ENCODE results near the gene SLC22A5. TPM values are rescaled to one million over a fixed set of nuclear protein-coding genes. Genes with fewer than 3 reads are reported as not detected.
A peak's percentile ranks its signal among the peaks of the same experiment; 100 is the strongest.

Gene SLC22A5
- 5.8 and 6.4 TPM in 2 replicates for total RNA-seq (2013; cell fraction: nucleolus; rRNA removed)
- total RNA-seq (2014; rRNA removed) (2.4 and 3.3 TPM in 2 replicates), total RNA-seq (2014; rRNA removed; fragmentation: Illumina TruSeq; extraction: Trizol) (2.3 and 3.5 TPM in 2 replicates), total RNA-seq (2021) (3.4 and 4.8 TPM in 2 replicates), polyA plus RNA-seq (2011; rRNA removed) (3.3 and 4.3 TPM in 2 replicates), polyA plus RNA-seq (2014; fragmentation: Illumina TruSeq; extraction: Trizol) (4.4 and 6.6 TPM in 2 replicates), polyA plus RNA-seq (2014; fragmentation: Nextera tagmentation; extraction: Ambion mirVana) (1 to 10 TPM; 1.1 to 1.9 TPM), polyA plus RNA-seq (2014; rRNA removed) (3.7 TPM in 2 replicates), polyA plus RNA-seq (2016; fragmentation: Nextera tagmentation; extraction: Ambion mirVana) (1 to 10 TPM; 2.2 to 2.3 TPM), polyA minus RNA-seq (2011; rRNA and poly(A)+ RNA removed) (6.6 and 10.1 TPM in 2 replicates), Bru-seq, nascent RNA (percentile 46 among the genes with signal in this experiment), BruChase-seq, experiment 1, labeled RNA remaining after a 6-hour chase (percentile 49 among the genes with signal in this experiment), BruChase-seq, experiment 2, labeled RNA remaining after a 2-hour chase (percentile 46 among the genes with signal in this experiment)
- polyA plus RNA-seq (2011; ENCODE audit: low read depth), result 1.6 TPM
- polyA plus RNA-seq (2011; cell fraction: cytosol; rRNA removed), result 3.7 and 4.6 TPM in 2 replicates
- polyA plus RNA-seq (2011; cell fraction: nucleus; rRNA removed), result 11.1 and 11.6 TPM in 2 replicates
- polyA plus RNA-seq (2012), result 0.88 and 1.4 TPM in 2 replicates
- 1.7 TPM in 2 replicates for polyA minus RNA-seq (2011; cell fraction: cytosol; rRNA and poly(A)+ RNA removed)
- 1.7 and 3.9 TPM in 2 replicates for polyA minus RNA-seq (2011; cell fraction: nucleus; rRNA and poly(A)+ RNA removed)
- long read RNA-seq, experiment 1, partial matches to known transcripts, result 1 of 3 reads
- long read RNA-seq, experiment 1, other reads (novel, unspliced or antisense), result 2 of 3 reads
- long read RNA-seq, experiment 2, partial matches to known transcripts, result 3 of 5 reads
- long read RNA-seq, experiment 2, other reads (novel, unspliced or antisense), result 2 of 5 reads

DNA sequence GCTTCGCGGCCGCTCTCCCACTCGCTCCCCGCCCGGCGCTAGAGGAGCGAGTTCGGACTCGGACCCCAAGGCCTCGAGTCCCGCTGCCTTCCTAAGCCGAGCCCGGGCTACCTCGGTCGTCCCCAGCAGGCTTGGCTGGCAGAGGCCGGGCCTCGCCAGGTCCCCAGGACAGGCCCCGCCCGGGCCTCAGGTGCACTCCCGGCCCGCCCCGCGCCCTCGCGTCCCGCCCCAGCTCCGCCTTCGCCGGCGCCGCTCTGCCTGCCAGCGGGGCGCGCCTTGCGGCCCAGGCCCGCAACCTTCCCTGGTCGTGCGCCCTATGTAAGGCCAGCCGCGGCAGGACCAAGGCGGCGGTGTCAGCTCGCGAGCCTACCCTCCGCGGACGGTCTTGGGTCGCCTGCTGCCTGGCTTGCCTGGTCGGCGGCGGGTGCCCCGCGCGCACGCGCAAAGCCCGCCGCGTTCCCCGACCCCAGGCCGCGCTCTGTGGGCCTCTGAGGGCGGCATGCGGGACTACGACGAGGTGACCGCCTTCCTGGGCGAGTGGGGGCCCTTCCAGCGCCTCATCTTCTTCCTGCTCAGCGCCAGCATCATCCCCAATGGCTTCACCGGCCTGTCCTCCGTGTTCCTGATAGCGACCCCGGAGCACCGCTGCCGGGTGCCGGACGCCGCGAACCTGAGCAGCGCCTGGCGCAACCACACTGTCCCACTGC lies at the start of gene SLC22A5:
SLC22A5 (plus strand) TSS at position 237 of the 707 bp plus-strand sequence; CDS start at position 500, 263 bp downstream.
- intact Hi-C loops (cut with micrococcal nuclease; ENCODE audit: unreplicated experiment) (loop anchor here (5.0 kb wide), 1 partner anchor 97 kb away; no protein-coding TSS in a partner anchor), in situ Hi-C loops (cut with MboI) (no loop called here)
- POLR2A ChIA-PET, result interaction anchor here (0.7 to 2.0 kb wide), 8 partner anchors 10 to 132 kb away, joined by 3 to 9 read pairs (median 4); partner anchors contain the start of gene SLC22A4
- Histone ChIP-seq H3K4me3 (peak within 1 kb of the TSS; percentile 84), H3K9me3 (replicated peaks; ENCODE audit: control insufficient read depth, insufficient read depth, low read length) (no peaks in the 10 kb centered on the region), H4K20me1 (ENCODE audit: control insufficient read depth, insufficient read depth) (no peaks in the 10 kb centered on the region), H2AFZ (ENCODE audit: control insufficient read depth, low read depth, low read length) (peak within 1 kb of the TSS; percentile 82), H3K27ac (ENCODE audit: control insufficient read depth, insufficient read depth) (peak within 1 kb of the TSS; percentile 31; the same call in 1 of the 2 replicates), H3K9ac (ENCODE audit: control insufficient read depth, insufficient read depth, low read length) (peak within 1 kb of the TSS; percentile 53), H3K4me1 (ENCODE audit: control insufficient read depth, insufficient read depth, low read length) (peaks cover 8% of the 10 kb centered on the region), H3K36me3 (ENCODE audit: control insufficient read depth in 2 of 2, insufficient read depth in 2 of 2, low read length in 1 of 2) (no peaks in the 10 kb centered on the region), H3K79me2 (ENCODE audit: control insufficient read depth, insufficient read depth, low read length) (no peaks in the 10 kb centered on the region), H3K27me3 (replicated peaks in 1 of 2; ENCODE audit: control insufficient read depth in 2 of 2, insufficient read depth in 2 of 2, low read length in 1 of 2) (no peaks in the 10 kb centered on the region; a peak in 2 of 4 replicates), H3K4me2 (ENCODE audit: control insufficient read depth, insufficient read depth) (peak within 1 kb of the TSS; percentile 89)
- RAD21 ChIA-PET (ENCODE audit: unreplicated experiment), result interaction anchor here (0.7 to 2.4 kb wide), 15 partner anchors 11 to 438 kb away, joined by 3 to 22 read pairs (median 5); partner anchors contain the start of gene SLC22A4
- SMC1A ChIA-PET (ENCODE audit: uncharacterized antibody, unreplicated experiment), result interaction anchor here (0.8 to 4.6 kb wide), 19 partner anchors 9 to 438 kb away, joined by 3 to 57 read pairs (median 4); partner anchors contain the start of gene SLC22A4
- BruUV-seq (replicated peaks), result no TSS peak
- FAIRE-seq (no peak), ATAC-seq (peak; percentile 97), DNase-seq (ENCODE audit: low read depth, low spot score) (no peak)
- 1% methylated on average over 59 of the region's 83 CpGs for WGBS (ENCODE audit: insufficient coverage, insufficient replicate concordance, low lambda C conversion rate, missing lambda C conversion rate)
- CTCF ChIA-PET, result interaction anchor here (0.7 to 4.3 kb wide), 14 partner anchors 11 to 307 kb away, joined by 3 to 40 read pairs (median 4); no protein-coding TSS in a partner anchor
- TF ChIP-seq DPF2 (IDR thresholded peaks at IDR 0.05) (peak; percentile 61; the same call in 1 of the 2 replicates), LARP7 (IDR thresholded peaks at IDR 0.05) (peak; percentile 81), WRNIP1 (IDR thresholded peaks at IDR 0.05; ENCODE audit: borderline replicate concordance, low read depth, low read length) (no peak), KDM1A (IDR thresholded peaks at IDR 0.05; ENCODE audit: borderline replicate concordance) (no peak), GATAD2B (conservative IDR thresholded peaks at IDR 0.05; ENCODE audit: low read depth) (peak; percentile 79), ZSCAN29 (IDR thresholded peaks at IDR 0.05) (0 out of 2 replicates have a peak, but pooled peaks have one; percentile 25), ZBED1 (IDR thresholded peaks at IDR 0.05; ENCODE audit: borderline replicate concordance) (no peak), BHLHE40 (IDR thresholded peaks at IDR 0.05; ENCODE audit: borderline replicate concordance in 1 of 2, low read depth in 2 of 2, low read length in 1 of 2) (peak in 1 of 2 experiments; percentile 68; a peak in 2 of 4 replicates), SMARCA5 (IDR thresholded peaks at IDR 0.05) (0 out of 2 replicates have a peak, but pooled peaks have one; percentile 59), ASH2L (IDR thresholded peaks at IDR 0.05; ENCODE audit: borderline replicate concordance, low read depth) (peak; percentile 48; the same call in 1 of the 2 replicates)
- TF ChIP-seq, protein P1, sequence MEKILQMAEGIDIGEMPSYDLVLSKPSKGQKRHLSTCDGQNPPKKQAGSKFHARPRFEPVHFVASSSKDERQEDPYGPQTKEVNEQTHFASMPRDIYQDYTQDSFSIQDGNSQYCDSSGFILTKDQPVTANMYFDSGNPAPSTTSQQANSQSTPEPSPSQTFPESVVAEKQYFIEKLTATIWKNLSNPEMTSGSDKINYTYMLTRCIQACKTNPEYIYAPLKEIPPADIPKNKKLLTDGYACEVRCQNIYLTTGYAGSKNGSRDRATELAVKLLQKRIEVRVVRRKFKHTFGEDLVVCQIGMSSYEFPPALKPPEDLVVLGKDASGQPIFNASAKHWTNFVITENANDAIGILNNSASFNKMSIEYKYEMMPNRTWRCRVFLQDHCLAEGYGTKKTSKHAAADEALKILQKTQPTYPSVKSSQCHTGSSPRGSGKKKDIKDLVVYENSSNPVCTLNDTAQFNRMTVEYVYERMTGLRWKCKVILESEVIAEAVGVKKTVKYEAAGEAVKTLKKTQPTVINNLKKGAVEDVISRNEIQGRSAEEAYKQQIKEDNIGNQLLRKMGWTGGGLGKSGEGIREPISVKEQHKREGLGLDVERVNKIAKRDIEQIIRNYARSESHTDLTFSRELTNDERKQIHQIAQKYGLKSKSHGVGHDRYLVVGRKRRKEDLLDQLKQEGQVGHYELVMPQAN (conservative IDR thresholded peaks at IDR 0.05), result 0 out of 2 replicates have a peak, but pooled peaks have one; percentile 38
- TF ChIP-seq, protein P2, sequence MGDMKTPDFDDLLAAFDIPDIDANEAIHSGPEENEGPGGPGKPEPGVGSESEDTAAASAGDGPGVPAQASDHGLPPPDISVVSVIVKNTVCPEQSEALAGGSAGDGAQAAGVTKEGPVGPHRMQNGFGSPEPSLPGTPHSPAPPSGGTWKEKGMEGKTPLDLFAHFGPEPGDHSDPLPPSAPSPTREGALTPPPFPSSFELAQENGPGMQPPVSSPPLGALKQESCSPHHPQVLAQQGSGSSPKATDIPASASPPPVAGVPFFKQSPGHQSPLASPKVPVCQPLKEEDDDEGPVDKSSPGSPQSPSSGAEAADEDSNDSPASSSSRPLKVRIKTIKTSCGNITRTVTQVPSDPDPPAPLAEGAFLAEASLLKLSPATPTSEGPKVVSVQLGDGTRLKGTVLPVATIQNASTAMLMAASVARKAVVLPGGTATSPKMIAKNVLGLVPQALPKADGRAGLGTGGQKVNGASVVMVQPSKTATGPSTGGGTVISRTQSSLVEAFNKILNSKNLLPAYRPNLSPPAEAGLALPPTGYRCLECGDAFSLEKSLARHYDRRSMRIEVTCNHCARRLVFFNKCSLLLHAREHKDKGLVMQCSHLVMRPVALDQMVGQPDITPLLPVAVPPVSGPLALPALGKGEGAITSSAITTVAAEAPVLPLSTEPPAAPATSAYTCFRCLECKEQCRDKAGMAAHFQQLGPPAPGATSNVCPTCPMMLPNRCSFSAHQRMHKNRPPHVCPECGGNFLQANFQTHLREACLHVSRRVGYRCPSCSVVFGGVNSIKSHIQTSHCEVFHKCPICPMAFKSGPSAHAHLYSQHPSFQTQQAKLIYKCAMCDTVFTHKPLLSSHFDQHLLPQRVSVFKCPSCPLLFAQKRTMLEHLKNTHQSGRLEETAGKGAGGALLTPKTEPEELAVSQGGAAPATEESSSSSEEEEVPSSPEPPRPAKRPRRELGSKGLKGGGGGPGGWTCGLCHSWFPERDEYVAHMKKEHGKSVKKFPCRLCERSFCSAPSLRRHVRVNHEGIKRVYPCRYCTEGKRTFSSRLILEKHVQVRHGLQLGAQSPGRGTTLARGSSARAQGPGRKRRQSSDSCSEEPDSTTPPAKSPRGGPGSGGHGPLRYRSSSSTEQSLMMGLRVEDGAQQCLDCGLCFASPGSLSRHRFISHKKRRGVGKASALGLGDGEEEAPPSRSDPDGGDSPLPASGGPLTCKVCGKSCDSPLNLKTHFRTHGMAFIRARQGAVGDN (IDR thresholded peaks at IDR 0.05), result peak; percentile 81

Measured in GM12878 (cell line).